ENCODE measurements around the gene NF1. TPM values are rescaled to one million over a fixed set of nuclear protein-coding genes. Genes with fewer than 3 reads are reported as not detected.
"Not testable (repeated sequence)": the region's sequence is repeated elsewhere in the genome, so short reads cannot be mapped to it uniquely, and the experiment has no call there.

NF1 gene
- polyA plus RNA-seq, 6 donors from 2014 or later, result 4.8 to 10.2 (median 8.3) TPM

DNA sequence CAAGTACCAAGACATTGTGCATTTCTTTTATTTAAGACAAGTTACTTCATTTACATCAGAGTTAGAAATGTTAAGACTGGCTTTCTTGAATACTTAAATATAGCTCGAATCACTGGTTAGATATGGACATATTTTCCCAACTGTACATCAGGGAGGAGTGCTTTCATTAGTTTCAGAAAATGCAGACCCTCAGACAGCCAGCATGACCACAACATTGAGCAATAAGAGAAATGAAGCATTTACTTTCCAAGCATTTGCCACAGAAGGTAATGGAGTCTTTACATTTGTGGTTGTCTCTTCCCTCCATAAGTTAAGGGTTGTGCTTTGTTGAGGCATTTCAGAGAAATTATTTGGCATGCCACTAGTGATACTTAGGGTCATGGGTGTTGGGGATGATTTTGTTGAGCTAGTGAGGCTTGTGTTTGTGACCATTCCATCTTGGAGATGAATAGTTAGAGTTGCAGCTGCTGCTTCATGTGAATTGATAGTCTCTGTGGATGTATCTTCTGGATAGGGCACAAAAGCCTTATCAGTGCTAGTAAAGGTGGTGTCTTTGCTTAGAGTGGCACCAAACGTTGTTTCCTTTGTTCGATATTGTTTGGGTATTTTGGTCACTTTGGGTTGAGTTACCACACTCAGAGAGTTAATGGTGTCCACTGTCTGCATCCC, 200.2 kb downstream of the NF1 start:
- no peak for ATAC-seq (ENCODE audit: low read depth in 2 of 2)
- H3K27me3 Mint-ChIP-seq, result no peaks in the 10 kb centered on the region
- H3K4me3 Mint-ChIP-seq, result no peak overlapping the region
- no peaks in the 10 kb centered on the region for H3K9me3 Mint-ChIP-seq
- H3K27ac Mint-ChIP-seq, result no peak overlapping the region
- peaks cover 0 to 5% of the 10 kb centered on the region in 2 donors for H3K36me3 Mint-ChIP-seq
- no peak for DNase-seq
- peaks cover 0 to 7% (median 4%) of the 10 kb centered on the region in 3 donors for H3K4me1 Mint-ChIP-seq

DNA sequence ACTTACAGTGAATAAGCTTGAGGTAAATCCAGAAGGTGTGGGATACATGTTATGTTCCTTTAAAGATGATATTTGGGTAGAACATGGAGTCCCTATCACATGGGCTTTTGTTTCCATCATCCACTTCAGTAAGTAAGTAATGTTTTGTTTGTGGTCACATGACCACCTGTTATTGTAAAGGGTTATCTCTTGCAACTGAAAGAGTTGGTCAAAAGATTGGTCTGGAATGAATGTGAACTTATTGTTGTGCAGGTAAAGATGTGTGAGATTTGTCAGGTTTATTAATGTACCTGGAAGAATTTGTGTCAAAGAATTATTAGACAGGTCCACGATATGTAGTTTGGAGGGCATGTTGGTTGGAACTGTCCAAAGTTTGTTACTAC, 200.7 kb downstream of the NF1 start:
- Mint-ChIP-seq H3K4me1 (peaks cover 0 to 4% (median 4%) of the 10 kb centered on the region in 3 donors), H3K9me3 (no peaks in the 10 kb centered on the region), H3K4me3 (no peak overlapping the region)

DNA sequence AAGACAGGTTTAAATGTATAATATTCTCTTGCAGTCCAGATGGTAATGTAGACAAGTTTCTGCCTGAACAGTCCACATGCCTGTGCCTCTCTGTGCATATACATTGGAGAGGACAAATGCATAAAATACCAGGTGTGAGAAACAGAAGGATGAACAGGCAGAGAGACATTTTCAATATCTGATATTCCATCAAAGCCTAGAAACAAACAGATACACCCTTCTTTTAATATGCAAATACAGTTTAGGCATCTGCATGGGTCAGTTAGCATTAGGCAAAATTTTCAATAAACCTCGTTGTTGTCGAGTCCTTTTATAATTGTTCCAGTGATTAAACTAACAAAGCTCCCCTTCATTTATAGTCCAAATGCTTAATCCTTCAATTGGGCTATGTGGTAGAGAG, 201.4 kb downstream of the NF1 start:
- Mint-ChIP-seq H3K27ac (no peak overlapping the region), H3K36me3 (peaks cover 0 to 5% of the 10 kb centered on the region in 2 donors), H3K27me3 (no peaks in the 10 kb centered on the region), H3K9me3 (no peaks in the 10 kb centered on the region), H3K4me3 (no peak overlapping the region), H3K4me1 (peaks cover 6 to 7% (median 7%) of the 10 kb centered on the region in 3 donors)
- DNase-seq, result no peak
- ATAC-seq (ENCODE audit: low read depth in 2 of 2), result no peak

More for the DNA sequence above, 200.7 kb downstream of the NF1 start:
- H3K36me3 Mint-ChIP-seq, result peaks cover 0 to 5% of the 10 kb centered on the region in 2 donors
- no peak for ATAC-seq (ENCODE audit: low read depth in 2 of 2)
- no peak for DNase-seq
- no peaks in the 10 kb centered on the region for H3K27me3 Mint-ChIP-seq
- H3K27ac Mint-ChIP-seq, result no peak overlapping the region

DNA sequence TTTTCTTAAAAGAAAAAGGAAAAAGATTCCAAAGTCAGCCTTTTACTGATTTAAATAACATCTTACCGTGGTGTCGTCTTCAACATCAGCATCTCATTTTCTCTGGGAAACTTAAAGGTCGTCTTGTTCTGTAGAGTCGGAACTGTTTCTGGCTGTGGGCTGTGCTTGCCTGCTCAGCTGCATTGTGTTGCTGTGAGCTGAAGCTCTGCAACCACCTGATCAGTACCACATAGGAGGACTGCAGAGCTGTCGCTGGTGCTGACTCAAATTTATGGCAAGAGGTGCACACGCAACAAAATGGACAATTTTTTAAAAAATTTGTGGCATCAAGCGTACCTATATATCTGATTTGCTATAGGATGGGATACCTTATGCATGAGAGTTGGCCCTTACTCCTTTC, 202.3 kb downstream of the NF1 start, which contains the start of gene OMG:
Gene OMG (minus strand): TSS at position 150 of the 400 bp plus-strand sequence. CDS start 908 bp downstream, outside the sequence.
- DNase-seq (no peak), ATAC-seq (ENCODE audit: low read depth in 2 of 2) (no peak)
- Mint-ChIP-seq H3K27ac (no peak within 1 kb of the TSS), H3K4me3 (no peak within 1 kb of the TSS), H3K4me1 (peaks cover 13 to 15% (median 13%) of the 10 kb centered on the region in 3 donors), H3K27me3 (no peaks in the 10 kb centered on the region), H3K9me3 (no peaks in the 10 kb centered on the region), H3K36me3 (no peaks in the 10 kb centered on the region)

DNA sequence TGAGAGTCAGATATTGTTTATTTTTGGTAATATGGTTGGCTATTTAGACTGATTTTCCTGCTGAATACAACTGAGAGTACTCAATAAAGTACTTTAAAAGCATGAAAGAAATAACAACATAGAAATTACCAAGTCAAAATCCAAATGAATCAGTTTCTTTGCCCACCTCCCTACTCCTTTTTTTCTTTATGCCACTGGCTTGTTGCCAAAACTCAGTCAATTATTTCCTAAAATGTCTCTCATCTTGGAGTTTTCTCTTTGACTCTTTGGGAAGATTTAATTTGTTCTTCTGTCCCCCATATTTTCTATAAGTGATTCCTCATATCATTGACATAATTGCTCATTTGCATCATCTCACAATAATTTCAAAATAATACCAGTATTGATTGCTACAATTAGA, 204.8 kb downstream of the NF1 start:
- no peak overlapping the region for H3K4me3 Mint-ChIP-seq
- H3K27ac Mint-ChIP-seq, result no peak overlapping the region
- DNase-seq (no peak), ATAC-seq (ENCODE audit: low read depth in 2 of 2) (no peak)
- peaks cover 0 to 2% (median 0%) of the 10 kb centered on the region in 7 donors for H3K9me3 Mint-ChIP-seq
- H3K36me3 Mint-ChIP-seq, result peaks cover 17 to 18% of the 10 kb centered on the region in 2 donors
- H3K4me1 Mint-ChIP-seq, result peaks cover 23 to 32% (median 32%) of the 10 kb centered on the region in 3 donors
- H3K27me3 Mint-ChIP-seq, result no peaks in the 10 kb centered on the region

DNA sequence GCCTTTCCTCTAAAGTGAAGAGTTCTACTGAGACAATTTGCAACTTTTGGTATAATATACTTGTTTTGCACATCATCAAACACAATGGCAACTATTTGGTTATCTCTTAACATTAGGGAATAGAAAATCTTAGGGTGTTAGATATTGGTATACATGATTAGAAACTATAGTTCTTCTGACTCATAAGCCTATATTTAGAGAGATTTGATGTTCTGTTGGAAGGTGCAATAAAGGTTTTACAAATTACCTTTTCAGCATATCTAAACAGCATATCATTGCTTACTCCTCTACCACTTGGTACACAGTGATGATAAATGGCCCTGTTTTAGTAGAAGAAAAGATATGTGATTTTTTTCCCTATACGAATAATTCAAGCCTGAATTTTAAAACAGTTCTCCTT, 212.9 kb downstream of the NF1 start:
- Mint-ChIP-seq H3K9me3 (peaks cover 0 to 5% (median 0%) of the 10 kb centered on the region in 7 donors), H3K4me3 (peak overlapping the region in 7 of 8 donors; percentile 72 to 99 (median 93)), H3K27ac (peak overlapping the region in 1 of 6 donors; percentile 92), H3K27me3 (no peaks in the 10 kb centered on the region), H3K36me3 (peaks cover 34 to 48% of the 10 kb centered on the region in 2 donors), H3K4me1 (peaks cover 55 to 83% (median 74%) of the 10 kb centered on the region in 3 donors)
- no peak for DNase-seq
- ATAC-seq (ENCODE audit: low read depth in 2 of 2), result no peak

DNA sequence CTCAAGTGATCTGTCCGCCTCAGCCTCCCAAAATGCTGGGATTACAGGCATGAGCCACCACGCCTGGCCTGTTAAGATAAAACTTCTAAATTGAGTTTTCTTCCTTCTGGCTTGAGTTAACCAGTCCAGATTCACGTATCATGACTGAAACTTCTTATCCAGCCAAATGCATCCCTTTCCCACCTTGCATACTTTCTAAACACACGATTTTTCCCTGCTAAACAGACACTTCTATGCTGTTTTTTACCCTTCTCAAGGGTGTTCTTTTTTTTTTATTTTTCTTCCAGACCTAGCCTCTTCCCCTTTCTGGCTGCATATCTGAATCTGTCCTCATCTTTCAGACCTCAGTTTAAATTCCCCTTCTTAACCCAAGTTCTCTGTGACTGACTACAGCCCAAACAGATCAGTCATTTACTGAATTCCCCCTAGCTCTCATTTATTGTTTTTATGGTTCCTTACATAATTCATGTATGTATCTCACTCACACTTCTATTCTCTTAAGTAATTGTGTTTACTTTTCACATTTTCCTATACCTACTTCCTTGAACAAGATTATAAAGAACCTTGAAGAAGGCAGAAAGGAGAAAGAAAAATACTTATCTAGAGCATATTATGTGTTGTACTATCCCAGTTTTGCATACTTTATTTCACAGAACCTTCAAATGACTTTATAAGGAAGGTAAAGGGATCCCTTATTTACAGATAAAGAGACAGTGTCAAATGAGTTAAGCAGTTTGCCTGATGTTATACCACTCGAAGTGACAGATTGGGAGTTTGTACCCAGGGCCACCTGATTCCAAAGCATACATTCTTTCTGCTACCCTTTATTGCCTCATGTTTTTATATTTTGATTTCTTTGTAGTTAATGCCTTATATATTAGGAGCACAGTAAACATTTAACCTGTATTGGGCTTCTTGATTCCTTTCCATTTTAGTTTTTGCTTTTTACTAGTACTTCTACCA, 213.9 kb downstream of the NF1 start:
- DNase-seq (peak; percentile 37), ATAC-seq (ENCODE audit: low read depth in 2 of 2) (peak; percentile 44 to 45)
- H3K27me3 Mint-ChIP-seq, result no peaks in the 10 kb centered on the region
- H3K4me3 Mint-ChIP-seq, result peak overlapping the region; percentile 72 to 99 (median 93)
- peak overlapping the region; percentile 76 to 92 (median 86) for H3K27ac Mint-ChIP-seq
- peaks cover 0 to 5% (median 0%) of the 10 kb centered on the region in 7 donors for H3K9me3 Mint-ChIP-seq
- H3K36me3 Mint-ChIP-seq, result peaks cover 28 to 39% of the 10 kb centered on the region in 2 donors
- H3K4me1 Mint-ChIP-seq, result peaks cover 53 to 74% (median 67%) of the 10 kb centered on the region in 3 donors

DNA sequence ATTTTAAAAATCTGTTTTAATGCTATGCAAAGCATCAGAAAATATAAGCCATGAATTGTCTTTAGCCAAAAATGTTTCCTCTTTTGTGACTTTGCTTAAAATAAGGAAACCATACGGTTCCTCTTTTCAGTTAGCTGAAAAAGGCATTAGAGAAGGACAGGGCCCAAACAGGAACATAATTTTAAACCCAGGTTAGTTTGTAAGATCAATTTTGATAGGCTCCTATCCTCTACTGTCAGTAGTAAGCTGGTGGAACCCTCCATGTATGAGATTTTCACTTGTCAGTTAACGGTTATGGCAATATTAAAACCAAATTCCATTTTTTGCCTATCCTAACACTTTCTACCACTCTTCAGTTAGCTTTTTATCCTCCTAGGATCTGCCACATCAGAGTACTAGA, 214.8 kb downstream of the NF1 start:
- Mint-ChIP-seq H3K27ac (peak overlapping the region; percentile 84 to 92 (median 86)), H3K27me3 (no peaks in the 10 kb centered on the region), H3K4me1 (peaks cover 48 to 69% (median 66%) of the 10 kb centered on the region in 3 donors), H3K9me3 (peaks cover 0 to 3% (median 0%) of the 10 kb centered on the region in 7 donors), H3K4me3 (peak overlapping the region; percentile 72 to 99 (median 93)), H3K36me3 (peaks cover 19 to 31% of the 10 kb centered on the region in 2 donors)
- DNase-seq (peak; percentile 79), ATAC-seq (ENCODE audit: low read depth in 2 of 2) (peak; percentile 86)

DNA sequence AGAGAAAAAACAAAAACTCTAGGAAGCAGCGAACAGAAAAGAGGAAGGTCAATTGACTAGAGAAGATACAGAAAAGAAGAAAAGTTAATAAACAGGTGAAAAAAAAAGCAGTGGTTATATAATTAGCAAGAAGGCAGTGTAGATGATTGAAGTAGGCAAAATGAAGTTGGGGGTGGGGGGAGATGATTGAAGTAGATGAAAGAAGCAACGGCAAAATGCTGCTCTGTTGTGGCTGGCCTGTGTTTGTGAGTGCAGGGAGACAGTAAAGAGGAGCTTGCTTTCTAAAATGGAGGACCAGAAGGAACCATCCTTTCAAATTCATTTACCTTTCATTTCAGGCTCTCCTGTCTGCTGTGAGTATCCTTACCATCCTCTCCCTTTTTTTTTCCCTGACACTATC, 215.5 kb downstream of the NF1 start:
- Mint-ChIP-seq H3K4me3 (peak overlapping the region; percentile 72 to 99 (median 93)), H3K27ac (peak overlapping the region; percentile 84 to 92 (median 86)), H3K9me3 (no peaks in the 10 kb centered on the region), H3K36me3 (peaks cover 12 to 25% of the 10 kb centered on the region in 2 donors), H3K27me3 (no peaks in the 10 kb centered on the region), H3K4me1 (peaks cover 44 to 65% (median 64%) of the 10 kb centered on the region in 3 donors)
- ATAC-seq (ENCODE audit: low read depth in 2 of 2) (peak; percentile 17 to 20), DNase-seq (peak; percentile 21)

DNA sequence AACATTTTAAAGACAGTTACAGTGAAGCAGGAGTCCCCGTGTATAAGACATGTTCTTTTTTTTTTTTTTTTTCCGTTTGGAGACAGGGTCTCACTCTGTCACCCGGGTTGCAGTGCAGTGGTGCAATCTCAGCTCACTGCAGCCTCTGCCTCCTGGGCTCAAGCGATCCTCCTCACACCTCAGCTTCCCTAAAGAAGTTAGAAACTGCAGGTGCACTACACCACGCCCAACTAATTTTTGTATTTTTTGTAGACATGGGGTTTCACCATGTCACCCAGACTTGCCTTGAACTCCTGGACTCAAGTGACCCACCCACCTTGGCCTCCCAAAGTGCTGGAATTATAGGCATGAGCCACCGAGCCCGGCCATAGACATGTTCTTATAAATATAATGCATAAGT, 216.1 kb downstream of the NF1 start:
- Mint-ChIP-seq H3K27ac (peak overlapping the region; percentile 21 to 93 (median 75)), H3K9me3 (no peaks in the 10 kb centered on the region), H3K36me3 (peaks cover 6 to 19% of the 10 kb centered on the region in 2 donors), H3K4me3 (peak overlapping the region; percentile 72 to 99 (median 94)), H3K27me3 (no peaks in the 10 kb centered on the region), H3K4me1 (peaks cover 41 to 63% (median 59%) of the 10 kb centered on the region in 3 donors)
- DNase-seq (no peak), ATAC-seq (ENCODE audit: low read depth in 2 of 2) (peak in 1 of 2 donors; percentile 7)

DNA sequence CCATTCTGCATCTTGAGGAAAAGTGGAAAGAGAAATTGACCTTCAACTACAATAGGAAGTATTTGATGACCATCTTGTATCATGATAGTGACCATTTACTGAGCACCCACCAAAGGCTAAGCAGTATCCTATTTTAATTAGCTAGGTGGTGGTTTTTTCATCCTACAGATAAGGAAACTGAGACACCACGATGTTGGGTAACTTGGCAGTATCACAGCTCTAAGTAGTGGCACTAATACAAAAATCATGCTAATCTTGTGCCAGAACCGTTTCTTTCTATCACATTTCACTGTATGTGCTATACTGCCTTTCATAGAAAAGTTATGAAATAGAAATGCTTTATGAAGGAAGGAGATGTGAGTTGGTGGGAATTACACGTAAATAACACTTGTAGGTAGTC, 216.7 kb downstream of the NF1 start:
- DNase-seq, result no peak

DNA sequence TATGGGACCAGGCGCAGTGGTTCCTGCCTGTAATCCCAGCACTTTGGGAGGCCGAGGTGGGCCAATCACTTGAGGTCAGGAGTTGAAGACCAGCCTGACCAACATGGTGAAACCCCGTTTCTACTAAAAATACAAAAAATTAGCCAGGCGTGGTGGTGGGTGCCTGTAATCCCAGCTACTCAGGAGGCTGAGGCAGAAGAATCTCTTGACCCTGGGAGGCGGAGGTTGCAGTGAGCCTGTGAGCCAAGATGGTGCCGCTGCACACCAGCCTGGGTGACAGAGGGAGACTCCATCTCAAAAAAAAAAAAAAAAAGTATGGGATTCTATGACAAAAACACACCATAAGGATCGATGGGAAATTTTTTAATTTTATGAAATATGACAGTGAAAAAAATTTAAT, 217.4 kb downstream of the NF1 start:
- Mint-ChIP-seq H3K4me1 (peaks cover 32 to 62% (median 47%) of the 10 kb centered on the region in 3 donors), H3K27ac (peak overlapping the region in 5 of 6 donors; percentile 70 to 94 (median 92)), H3K4me3 (peak overlapping the region; percentile 72 to 99 (median 94)), H3K36me3 (peaks cover 0 to 10% of the 10 kb centered on the region in 2 donors)
- not testable (repeated sequence) for DNase-seq; ATAC-seq (ENCODE audit: low read depth in 2 of 2); H3K9me3 Mint-ChIP-seq; H3K27me3 Mint-ChIP-seq

More for the DNA sequence above, 216.7 kb downstream of the NF1 start:
- Mint-ChIP-seq H3K27me3 (no peaks in the 10 kb centered on the region), H3K4me3 (peak overlapping the region; percentile 72 to 99 (median 94)), H3K4me1 (peaks cover 35 to 63% (median 53%) of the 10 kb centered on the region in 3 donors), H3K27ac (peak overlapping the region; percentile 63 to 94 (median 90)), H3K9me3 (no peaks in the 10 kb centered on the region), H3K36me3 (peaks cover 0 to 13% of the 10 kb centered on the region in 2 donors)
- no peak for ATAC-seq (ENCODE audit: low read depth in 2 of 2)

Measured in naive B cell (primary cell).